GM18517 (cell line): ENCODE measurements around the gene CLTB.

Source experiments
- ATAC-seq: cut with Tn5 transposase; IDR thresholded peaks from one replicate; pipeline ENCODE4 v1.9.1; 2021; ENCODE audit warnings: mild to moderate bottlenecking, moderate library complexity; ENCODE audit not compliant: unreplicated experiment

CLTB gene

GRCh38 chr5:176356179-176356566 is 60.2 kb downstream of the CLTB start:
- ATAC-seq = no peak

GRCh38 chr5:176355400-176356178 is 60.8 kb downstream of the CLTB start:
- no peak for ATAC-seq

- ATAC-seq = no peak
These were observed 62.8 kb downstream of the CLTB start for GRCh38 chr5:176353533-176353932.

- ATAC-seq = no peak
These were observed 64.0 kb downstream of the CLTB start for GRCh38 chr5:176352116-176352878.

GRCh38 chr5:176350416-176350815 is 65.9 kb downstream of the CLTB start:
- no peak for ATAC-seq

GRCh38 chr5:176342766-176343458 is 73.4 kb downstream of the CLTB start:
- no peak for ATAC-seq
